GM06990 (cell line): ENCODE results near the gene COLEC12.

ENCODE experiments used
- DNase-seq: peaks from one replicate; pipeline ENCODE4 v3.0.0-alpha.2; 2011; ENCODE audit not compliant: insufficient read length; ENCODE audit errors: extremely low read depth
- H3K27me3 ChIP-seq: replicated peaks from 2 replicates; pipeline ENCODE4 v1.6.0; 2011; ENCODE audit warnings: low read length; ENCODE audit not compliant: control insufficient read depth, insufficient read depth
- H3K36me3 ChIP-seq: 2 replicates; pipeline ENCODE4 v1.5.1; 2011; ENCODE audit warnings: low read length; ENCODE audit not compliant: control insufficient read depth, insufficient read depth
- H3K4me3 ChIP-seq: replicated peaks from 2 replicates; pipeline ENCODE4 v1.5.1; 2011; ENCODE audit warnings: low read depth, mild to moderate bottlenecking, control low read depth, low read length
- CTCF ChIP-seq: IDR thresholded peaks from 2 replicates; pipeline ENCODE4 v1.5.1; 2011; ENCODE audit warnings: low read length, control low read depth, mild to moderate bottlenecking, inconsistent platforms; ENCODE audit not compliant: insufficient read depth, poor library complexity, severe bottlenecking

Gene COLEC12

GRCh38 chr18:417495-417894 lies 83.0 kb downstream of the COLEC12 start:
- DNase-seq = no peak
- Histone ChIP-seq H3K27me3 (no peaks in the 10 kb centered on the region), H3K4me3 (no peak overlapping the region), H3K36me3 (no peaks in the 10 kb centered on the region)
- TF ChIP-seq CTCF = no peak

- no peaks in the 10 kb centered on the region for H3K36me3 ChIP-seq
- no peak for TF ChIP-seq CTCF
- no peak for DNase-seq
- no peak overlapping the region for H3K4me3 ChIP-seq
- no peaks in the 10 kb centered on the region for H3K27me3 ChIP-seq
Measured at GRCh38 chr18:416930-417329, 83.6 kb downstream of the COLEC12 start.

- Histone ChIP-seq H3K4me3 (no peak overlapping the region), H3K36me3 (no peaks in the 10 kb centered on the region), H3K27me3 (no peaks in the 10 kb centered on the region)
- DNase-seq = no peak
- no peak for TF ChIP-seq CTCF
Measured at GRCh38 chr18:415617-416612, 84.6 kb downstream of the COLEC12 start.

- no peak for DNase-seq
- Histone ChIP-seq H3K36me3 (no peaks in the 10 kb centered on the region), H3K4me3 (no peak overlapping the region), H3K27me3 (no peaks in the 10 kb centered on the region)
- no peak for TF ChIP-seq CTCF
Measured at GRCh38 chr18:415047-415446, 85.5 kb downstream of the COLEC12 start.

- TF ChIP-seq CTCF = no peak
- no peak for DNase-seq
- H3K27me3 ChIP-seq = no peaks in the 10 kb centered on the region
- H3K36me3 ChIP-seq = no peaks in the 10 kb centered on the region
- H3K4me3 ChIP-seq = no peak overlapping the region
Measured at GRCh38 chr18:413233-413632, 87.3 kb downstream of the COLEC12 start.
